Esophagus squamous epithelium (tissue), 5 donors: Measurements from ENCODE around the gene ETNK1. TPM values are rescaled to one million over a fixed set of nuclear protein-coding genes. Genes with fewer than 3 reads are reported as not detected.

ENCODE experiments used
- DNase-seq: peaks from one replicate; lab custom pipeline; 2025; lab: John Stamatoyannopoulos, UW
- H3K27ac ChIP-seq, 4 donors: fragments of 200-600 bp; sonication (generic); one replicate each; pipeline ENCODE4 v1.5.1; 2016 to 2019; ENCODE audit warnings: mild to moderate bottlenecking in 1 of 4
- H3K27me3 ChIP-seq, 4 donors: fragments of 200-600 bp; sonication (generic); 1 replicate in 3 of 4; 2 replicates in 1 of 4; pipeline versions ENCODE4 v1.5.1 to v1.6.0; 2017 to 2021; ENCODE audit warnings: antibody characterized with exemption in 1 of 4
- H3K36me3 ChIP-seq, 3 donors: fragments of 200-600 bp; sonication (generic); one replicate each; pipeline ENCODE4 v1.5.1; 2016 to 2019
- H3K4me1 ChIP-seq, 3 donors: fragments of 200-600 bp; sonication (generic); one replicate each; pipeline ENCODE4 v1.5.1; 2017 to 2019
- H3K4me3 ChIP-seq, 4 donors: fragments of 200-600 bp; sonication (generic); 1 replicate in 3 of 4; 2 replicates in 1 of 4; pipeline ENCODE4 v1.5.1; 2016 to 2019; ENCODE audit warnings: mild to moderate bottlenecking in 2 of 4, moderate library complexity in 1 of 4
- H3K9me3 ChIP-seq, 3 donors: fragments of 200-600 bp; sonication (generic); one replicate each; pipeline ENCODE4 v1.5.1; 2016 to 2019
- CTCF ChIP-seq, 6 experiments: fragments of 450-650 bp in 4 of 6; fragments of 200-600 bp in 2 of 6; sonication (generic) in 2 of 6; IDR thresholded peaks; one replicate each; pipeline ENCODE4 v1.5.1; 2016 to 2019; ENCODE audit warnings: antibody characterized with exemption in 6 of 6, mild to moderate bottlenecking in 4 of 6, moderate library complexity in 4 of 6
- POLR2A ChIP-seq, 4 donors: fragments of 450-650 bp; IDR thresholded peaks; one replicate each; pipeline ENCODE4 v1.6.1; 2017; ENCODE audit warnings: antibody characterized with exemption in 4 of 4, mild to moderate bottlenecking in 4 of 4, moderate library complexity in 3 of 4
- WGBS, 2 donors: methylation state at CpG; one replicate each; pipeline ENCODE4 v1.1.5; 2018; 5-methylcytosine and 5-hydroxymethylcytosine counted together
- intact Hi-C: fragments of 100-400 bp; cut with DNase I; formaldehyde crosslinking; loops from one replicate; pipeline ENCODE4 v1.15.0; 2022
- total RNA-seq, 4 donors: library from RNA; depleted of rRNA; stranded (reverse); fragments of >200 nt; gene quantifications; one replicate each; pipeline ENCODE4 v1.1.0, GENCODE V29; 2016
- donor health status: DM: yes; HTN: yes; CAD: no.

Gene ETNK1
- total RNA-seq, 4 donors from 2014 or later: 13.9 to 37.3 (median 28.1) TPM

GRCh38 chr12:22653075-22653474 is 28.1 kb downstream of the ETNK1 start:
- no peak for DNase-seq
- H3K27me3 ChIP-seq: no peaks in the 10 kb centered on the region
- intact Hi-C loops: no loop called here
- H3K36me3 ChIP-seq: no peaks in the 10 kb centered on the region
- H3K4me3 ChIP-seq: no peak overlapping the region
- 42 to 58% methylated on average over 2 of the region's 2 CpGs for WGBS, 2 donors
- H3K9me3 ChIP-seq: no peaks in the 10 kb centered on the region
- H3K27ac ChIP-seq: peak overlapping the region in 1 of 4 donors; percentile 23
- peaks cover 0 to 34% (median 21%) of the 10 kb centered on the region in 3 donors for H3K4me1 ChIP-seq
- TF ChIP-seq POLR2A (IDR thresholded peaks at IDR 0.05) (no peak), CTCF (IDR thresholded peaks at IDR 0.05) (no peak)

GRCh38 chr12:22653791-22654190 is 28.8 kb downstream of the ETNK1 start:
- Histone ChIP-seq H3K36me3 (no peaks in the 10 kb centered on the region), H3K27me3 (no peaks in the 10 kb centered on the region), H3K9me3 (no peaks in the 10 kb centered on the region), H3K4me1 (peaks cover 0 to 42% (median 25%) of the 10 kb centered on the region in 3 donors), H3K4me3 (no peak overlapping the region), H3K27ac (peak overlapping the region in 1 of 4 donors; percentile 23)
- TF ChIP-seq CTCF (IDR thresholded peaks at IDR 0.05) (no peak), POLR2A (IDR thresholded peaks at IDR 0.05) (no peak)
- intact Hi-C loops: no loop called here
- DNase-seq: no peak

GRCh38 chr12:22656376-22656775 is 31.4 kb downstream of the ETNK1 start:
- intact Hi-C loops: no loop called here
- Histone ChIP-seq H3K27me3 (no peaks in the 10 kb centered on the region), H3K9me3 (no peaks in the 10 kb centered on the region), H3K27ac (peak overlapping the region in 3 of 4 donors; percentile 2 to 34 (median 27)), H3K36me3 (peaks cover 0 to 14% (median 0%) of the 10 kb centered on the region in 3 donors), H3K4me3 (no peak overlapping the region), H3K4me1 (peaks cover 0 to 51% (median 25%) of the 10 kb centered on the region in 3 donors)
- no peak for DNase-seq
- TF ChIP-seq CTCF (IDR thresholded peaks at IDR 0.05) (no peak), POLR2A (IDR thresholded peaks at IDR 0.05) (no peak)
- 38 to 47% methylated on average over 5 of the region's 5 CpGs for WGBS, 2 donors

- Histone ChIP-seq H3K4me3 (no peak overlapping the region), H3K4me1 (peaks cover 0 to 51% (median 25%) of the 10 kb centered on the region in 3 donors), H3K27me3 (no peaks in the 10 kb centered on the region), H3K36me3 (peaks cover 0 to 19% (median 0%) of the 10 kb centered on the region in 3 donors), H3K27ac (no peak overlapping the region), H3K9me3 (no peaks in the 10 kb centered on the region)
- 31 to 61% methylated on average over 1 of the region's 1 CpG for WGBS, 2 donors
- TF ChIP-seq POLR2A (IDR thresholded peaks at IDR 0.05): no peak
- no peak for TF ChIP-seq CTCF (IDR thresholded peaks at IDR 0.05)
- DNase-seq: no peak
- intact Hi-C loops: no loop called here
Measured at GRCh38 chr12:22656831-22657230, 31.9 kb downstream of the ETNK1 start.

GRCh38 chr12:22657538-22657937 is 32.6 kb downstream of the ETNK1 start:
- Histone ChIP-seq H3K4me3 (no peak overlapping the region), H3K27me3 (no peaks in the 10 kb centered on the region), H3K27ac (no peak overlapping the region), H3K36me3 (peaks cover 0 to 26% (median 0%) of the 10 kb centered on the region in 3 donors), H3K4me1 (peaks cover 0 to 51% (median 25%) of the 10 kb centered on the region in 3 donors), H3K9me3 (no peaks in the 10 kb centered on the region)
- no peak for DNase-seq
- intact Hi-C loops: no loop called here
- 64 to 71% methylated on average over 1 of the region's 1 CpG for WGBS, 2 donors
- no peak for TF ChIP-seq CTCF (IDR thresholded peaks at IDR 0.05)
- no peak for TF ChIP-seq POLR2A (IDR thresholded peaks at IDR 0.05)
